ENCODE results near the gene PDE11A.
"Not testable (repeated sequence)": the region's sequence is repeated elsewhere in the genome, so short reads cannot be mapped to it uniquely, and the experiment has no call there.

PDE11A gene

GRCh38 chr2:178074123-178075005 lies 1.8 kb upstream of the PDE11A start:
- DNase-seq: no peak

- DNase-seq: no peak
Observed at GRCh38 chr2:178072000-178072382, 586 bp downstream of the PDE11A start.

- no peak for DNase-seq
Observed at GRCh38 chr2:178070824-178071223, 1.8 kb downstream of the PDE11A start.

- no peak for DNase-seq
Observed at GRCh38 chr2:178069551-178069950, 3.0 kb downstream of the PDE11A start.

GRCh38 chr2:178068823-178069454 lies 3.6 kb downstream of the PDE11A start:
- DNase-seq: no peak

- no peak for DNase-seq
Observed at GRCh38 chr2:178066890-178067669, 5.5 kb downstream of the PDE11A start.

GRCh38 chr2:178066324-178066723 lies 6.3 kb downstream of the PDE11A start:
- DNase-seq: no peak

- DNase-seq: no peak
Observed at GRCh38 chr2:178059681-178060080, 12.9 kb downstream of the PDE11A start.

GRCh38 chr2:178059111-178059510 lies 13.5 kb downstream of the PDE11A start:
- DNase-seq: no peak

- no peak for DNase-seq
Observed at GRCh38 chr2:178057179-178057680, 15.3 kb downstream of the PDE11A start.

- DNase-seq: no peak
Observed at GRCh38 chr2:178056345-178056744, 16.2 kb downstream of the PDE11A start.

GRCh38 chr2:178051257-178051656 lies 21.3 kb downstream of the PDE11A start:
- DNase-seq: not testable (repeated sequence)

GRCh38 chr2:178047391-178047790 lies 25.2 kb downstream of the PDE11A start:
- DNase-seq: no peak

- DNase-seq: no peak
Observed at GRCh38 chr2:178044836-178045235, 27.7 kb downstream of the PDE11A start.

- no peak for DNase-seq
Observed at GRCh38 chr2:178043266-178043665, 29.3 kb downstream of the PDE11A start.

GRCh38 chr2:178033583-178033982 lies 39.0 kb downstream of the PDE11A start:
- DNase-seq: not testable (repeated sequence)

GRCh38 chr2:178029342-178029741 lies 43.2 kb downstream of the PDE11A start:
- DNase-seq: no peak

GRCh38 chr2:178025551-178026185 lies 46.9 kb downstream of the PDE11A start:
- DNase-seq: no peak

- DNase-seq: no peak
Observed at GRCh38 chr2:178018141-178018540, 54.4 kb downstream of the PDE11A start.

- no peak for DNase-seq
Observed at GRCh38 chr2:178016612-178017011, 56.0 kb downstream of the PDE11A start.

GRCh38 chr2:178012639-178013038 lies 59.9 kb downstream of the PDE11A start:
- no peak for DNase-seq

GRCh38 chr2:178009813-178010212 lies 62.8 kb downstream of the PDE11A start:
- no peak for DNase-seq
